D721Med (cell line): ENCODE data around the gene PPP2R3B.

Source experiments
- DNase-seq: peaks from one replicate; pipeline ENCODE4 v3.0.0; 2011; ENCODE audit warnings: low spot score; ENCODE audit not compliant: insufficient read length
- FAIRE-seq: peaks from 2 replicates; lab custom pipeline; 2011; peaks lifted over from hg19 to GRCh38; lab: Jason Lieb, UNC
- CTCF ChIP-seq: IDR thresholded peaks from 2 replicates; pipeline ENCODE4 v1.5.1; 2012; ENCODE audit warnings: mild to moderate bottlenecking, control low read depth; ENCODE audit not compliant: insufficient read depth; ENCODE audit errors: missing control alignments

Gene PPP2R3B

GRCh38 chrX:400258-400657 lies 13.6 kb upstream of the PPP2R3B start:
- no peak for TF ChIP-seq CTCF
- DNase-seq (no peak), FAIRE-seq (no peak)

- no peak for TF ChIP-seq CTCF
- DNase-seq (no peak), FAIRE-seq (no peak)
These were observed 10.9 kb upstream of the PPP2R3B start for GRCh38 chrX:397575-397974.

GRCh38 chrX:394830-395229 lies 8.1 kb upstream of the PPP2R3B start:
- DNase-seq, result no peak
- no peak for FAIRE-seq
- TF ChIP-seq CTCF, result no peak

GRCh38 chrX:392575-392846 lies 5.8 kb upstream of the PPP2R3B start:
- FAIRE-seq (no peak), DNase-seq (no peak)
- TF ChIP-seq CTCF, result no peak

- TF ChIP-seq CTCF, result no peak
- FAIRE-seq (no peak), DNase-seq (no peak)
These were observed 5.2 kb upstream of the PPP2R3B start for GRCh38 chrX:391717-392574.

- no peak for TF ChIP-seq CTCF
- DNase-seq (no peak), FAIRE-seq (no peak)
These were observed 3.8 kb upstream of the PPP2R3B start for GRCh38 chrX:390459-390858.

GRCh38 chrX:389021-389441 lies 2.3 kb upstream of the PPP2R3B start:
- DNase-seq, result no peak
- no peak for FAIRE-seq
- no peak for TF ChIP-seq CTCF
